Osteoblast (primary cell): Measurements from ENCODE around the gene RPIA. TPM values are rescaled to one million over a fixed set of nuclear protein-coding genes. Genes with fewer than 3 reads are reported as not detected.

Experiments used
- DNase-seq: peaks from one replicate; pipeline ENCODE4 v3.0.0; 2011; ENCODE audit warnings: low spot score, mixed read lengths; ENCODE audit not compliant: insufficient read length; ENCODE audit errors: missing footprints
- H2AFZ ChIP-seq: 2 replicates; pipeline ENCODE4 v1.6.0; 2011; ENCODE audit warnings: mild to moderate bottlenecking, low read length
- H3K27ac ChIP-seq: 2 replicates; pipeline ENCODE4 v1.5.1; 2011; ENCODE audit warnings: mild to moderate bottlenecking, low read depth, low read length, moderate library complexity
- H3K27me3 ChIP-seq: 2 replicates; pipeline ENCODE4 v1.6.0; 2012; ENCODE audit warnings: mild to moderate bottlenecking, control low read depth, inconsistent platforms, low read length, moderate library complexity; ENCODE audit not compliant: insufficient read depth
- H3K36me3 ChIP-seq: 2 replicates; pipeline ENCODE4 v1.5.1; 2011; ENCODE audit warnings: mild to moderate bottlenecking, low read length, control low read depth, moderate library complexity; ENCODE audit not compliant: insufficient read depth
- H3K4me1 ChIP-seq: 2 replicates; pipeline ENCODE4 v1.5.1; 2011; ENCODE audit warnings: mild to moderate bottlenecking, low read length, control low read depth, moderate library complexity; ENCODE audit not compliant: insufficient read depth
- H3K4me2 ChIP-seq: 2 replicates; pipeline ENCODE4 v1.6.0; 2011; ENCODE audit warnings: mild to moderate bottlenecking, low read length; ENCODE audit not compliant: insufficient read depth
- H3K4me3 ChIP-seq: fragments of 200-600 bp; sonication (generic); 3 replicates; pipeline ENCODE4 v1.5.1; 2012; ENCODE audit warnings: mild to moderate bottlenecking, low read length, inconsistent platforms; ENCODE audit not compliant: insufficient read depth
- H3K79me2 ChIP-seq: 2 replicates; pipeline ENCODE4 v1.6.0; 2012; ENCODE audit warnings: mild to moderate bottlenecking, low read length, control low read depth, inconsistent platforms; ENCODE audit not compliant: insufficient read depth
- H3K9me3 ChIP-seq: 2 replicates; pipeline ENCODE4 v1.5.1; 2011; ENCODE audit warnings: low read depth, low read length, control low read depth
- H4K20me1 ChIP-seq: 2 replicates; pipeline ENCODE4 v1.6.0; 2012; ENCODE audit warnings: mild to moderate bottlenecking, low read length, control low read depth; ENCODE audit not compliant: insufficient read depth
- CTCF ChIP-seq: IDR thresholded peaks from 2 replicates; pipeline ENCODE4 v1.5.1; 2011; ENCODE audit warnings: mild to moderate bottlenecking, low read depth, low read length, moderate library complexity; ENCODE audit errors: extremely low read depth
- total RNA-seq: library from RNA; depleted of rRNA; stranded (reverse); fragments of >200 nt; gene quantifications from 2 replicates; pipeline ENCODE4 v1.2.3, GENCODE V29; 2012

RPIA gene
- total RNA-seq, 1 donor = 6.2 TPM

- Histone ChIP-seq H3K27me3 (no peaks in the 10 kb centered on the region), H3K4me3 (no peak overlapping the region), H3K4me1 (peaks cover 48% of the 10 kb centered on the region), H3K4me2 (no peak overlapping the region), H2AFZ (no peak overlapping the region), H4K20me1 (no peaks in the 10 kb centered on the region), H3K79me2 (no peaks in the 10 kb centered on the region), H3K36me3 (no peaks in the 10 kb centered on the region), H3K9me3 (no peaks in the 10 kb centered on the region), H3K27ac (peak overlapping the region; percentile 38)
- TF ChIP-seq CTCF = no peak
- peak; percentile 63 for DNase-seq
Measured at GRCh38 chr2:88654714-88655113, 36.8 kb upstream of the RPIA start.

GRCh38 chr2:88656690-88657089, 34.8 kb upstream of the RPIA start:
- H3K4me2 ChIP-seq = peak overlapping the region; percentile 56
- TF ChIP-seq CTCF = no peak
- peak; percentile 89 for DNase-seq

GRCh38 chr2:88657131-88657530, 34.3 kb upstream of the RPIA start:
- Histone ChIP-seq H3K9me3 (no peaks in the 10 kb centered on the region), H3K36me3 (no peaks in the 10 kb centered on the region), H3K79me2 (no peaks in the 10 kb centered on the region), H3K4me1 (peaks cover 50% of the 10 kb centered on the region), H3K27me3 (no peaks in the 10 kb centered on the region), H3K4me3 (peak overlapping the region; percentile 36), H4K20me1 (no peaks in the 10 kb centered on the region), H3K27ac (peak overlapping the region; percentile 83), H2AFZ (no peak overlapping the region), H3K4me2 (peak overlapping the region; percentile 56)
- no peak for TF ChIP-seq CTCF
- DNase-seq = peak; percentile 76

More at GRCh38 chr2:88656690-88657089, 34.8 kb upstream of the RPIA start:
- Histone ChIP-seq H3K27me3 (no peaks in the 10 kb centered on the region), H2AFZ (peak overlapping the region; percentile 13), H3K4me3 (no peak overlapping the region), H3K79me2 (no peaks in the 10 kb centered on the region), H4K20me1 (no peaks in the 10 kb centered on the region), H3K9me3 (no peaks in the 10 kb centered on the region), H3K36me3 (no peaks in the 10 kb centered on the region), H3K27ac (peak overlapping the region; percentile 83), H3K4me1 (peaks cover 50% of the 10 kb centered on the region)

GRCh38 chr2:88658326-88658725, 33.1 kb upstream of the RPIA start:
- no peak for TF ChIP-seq CTCF
- Histone ChIP-seq H3K79me2 (no peaks in the 10 kb centered on the region), H3K9me3 (no peaks in the 10 kb centered on the region), H3K4me2 (peak overlapping the region; percentile 76), H3K4me1 (peaks cover 50% of the 10 kb centered on the region), H4K20me1 (no peaks in the 10 kb centered on the region), H3K4me3 (no peak overlapping the region), H3K27me3 (no peaks in the 10 kb centered on the region), H3K36me3 (no peaks in the 10 kb centered on the region), H2AFZ (no peak overlapping the region), H3K27ac (peak overlapping the region; percentile 82)
- peak; percentile 86 for DNase-seq
